Activated T-cell treated with anti-CD3 and anti-CD28 coated beads, Interleukin-2, amount 50 U/mL, for 24 hours (primary cell): ENCODE measurements around the gene PTHLH.
A peak's percentile ranks its signal among the peaks of the same experiment; 100 is the strongest.

Experiments used
- DNase-seq: peaks from one replicate; pipeline ENCODE4 v3.0.0-alpha.2; 2020
- H3K27ac Mint-ChIP-seq: 2 replicates; pipeline ENCODE4 v1.8.0; 2020; ENCODE audit warnings: mild to moderate bottlenecking, mixed read lengths
- H3K27me3 Mint-ChIP-seq: 2 replicates; pipeline ENCODE4 v1.8.0; 2020; ENCODE audit warnings: mixed read lengths
- H3K36me3 Mint-ChIP-seq: 2 replicates; pipeline ENCODE4 v1.8.0; 2020; ENCODE audit warnings: low read depth, mixed read lengths
- H3K4me1 Mint-ChIP-seq: 2 replicates; pipeline ENCODE4 v1.8.0; 2020; ENCODE audit warnings: low read depth, mixed read lengths
- H3K4me3 Mint-ChIP-seq: 2 replicates; pipeline ENCODE4 v1.8.0; 2020; ENCODE audit warnings: mild to moderate bottlenecking, moderate library complexity, mixed read lengths
- H3K9me3 Mint-ChIP-seq: 2 replicates; pipeline ENCODE4 v1.8.0; 2020; ENCODE audit warnings: mixed read lengths

Gene PTHLH

GRCh38 chr12:27967551-27968054 is 4.9 kb downstream of the PTHLH start:
- no peaks in the 10 kb centered on the region for H3K9me3 Mint-ChIP-seq
- no peak for DNase-seq
- H3K4me3 Mint-ChIP-seq = no peak overlapping the region
- H3K27ac Mint-ChIP-seq = no peak overlapping the region
- peaks cover 90% of the 10 kb centered on the region for H3K27me3 Mint-ChIP-seq
- H3K36me3 Mint-ChIP-seq = no peaks in the 10 kb centered on the region
- peaks cover 29% of the 10 kb centered on the region for H3K4me1 Mint-ChIP-seq

GRCh38 chr12:27966870-27967269 is 5.7 kb downstream of the PTHLH start:
- Mint-ChIP-seq H3K27me3 (peaks cover 83% of the 10 kb centered on the region), H3K36me3 (no peaks in the 10 kb centered on the region), H3K9me3 (no peaks in the 10 kb centered on the region), H3K4me3 (no peak overlapping the region), H3K4me1 (peaks cover 29% of the 10 kb centered on the region), H3K27ac (no peak overlapping the region)
- DNase-seq = no peak

- H3K27ac Mint-ChIP-seq = no peak overlapping the region
- no peak overlapping the region for H3K4me3 Mint-ChIP-seq
- no peaks in the 10 kb centered on the region for H3K36me3 Mint-ChIP-seq
- DNase-seq = no peak
- peaks cover 78% of the 10 kb centered on the region for H3K27me3 Mint-ChIP-seq
- peaks cover 25% of the 10 kb centered on the region for H3K4me1 Mint-ChIP-seq
- H3K9me3 Mint-ChIP-seq = no peaks in the 10 kb centered on the region
Measured at GRCh38 chr12:27965966-27966365, 6.6 kb downstream of the PTHLH start.

GRCh38 chr12:27965411-27965810 is 7.1 kb downstream of the PTHLH start:
- no peak for DNase-seq
- Mint-ChIP-seq H3K4me3 (no peak overlapping the region), H3K27ac (no peak overlapping the region), H3K27me3 (peaks cover 78% of the 10 kb centered on the region), H3K9me3 (no peaks in the 10 kb centered on the region), H3K36me3 (no peaks in the 10 kb centered on the region), H3K4me1 (peaks cover 21% of the 10 kb centered on the region)

- DNase-seq = no peak
- no peaks in the 10 kb centered on the region for H3K36me3 Mint-ChIP-seq
- no peak overlapping the region for H3K27ac Mint-ChIP-seq
- no peaks in the 10 kb centered on the region for H3K9me3 Mint-ChIP-seq
- no peak overlapping the region for H3K4me3 Mint-ChIP-seq
- peaks cover 77% of the 10 kb centered on the region for H3K27me3 Mint-ChIP-seq
- H3K4me1 Mint-ChIP-seq = peaks cover 12% of the 10 kb centered on the region
Measured at GRCh38 chr12:27964123-27964522, 8.4 kb downstream of the PTHLH start.

- H3K9me3 Mint-ChIP-seq = no peaks in the 10 kb centered on the region
- H3K4me1 Mint-ChIP-seq = no peaks in the 10 kb centered on the region
- DNase-seq = no peak
- H3K4me3 Mint-ChIP-seq = no peak overlapping the region
- H3K36me3 Mint-ChIP-seq = no peaks in the 10 kb centered on the region
- H3K27me3 Mint-ChIP-seq = peaks cover 70% of the 10 kb centered on the region
- no peak overlapping the region for H3K27ac Mint-ChIP-seq
Measured at GRCh38 chr12:27960821-27961220, 11.7 kb downstream of the PTHLH start.

GRCh38 chr12:27958675-27959074 is 13.9 kb downstream of the PTHLH start:
- no peaks in the 10 kb centered on the region for H3K9me3 Mint-ChIP-seq

GRCh38 chr12:27957366-27957765 is 15.2 kb downstream of the PTHLH start:
- Mint-ChIP-seq H3K9me3 (no peaks in the 10 kb centered on the region), H3K4me3 (no peak overlapping the region), H3K27me3 (peaks cover 51% of the 10 kb centered on the region), H3K27ac (no peak overlapping the region), H3K4me1 (no peaks in the 10 kb centered on the region), H3K36me3 (no peaks in the 10 kb centered on the region)
- no peak for DNase-seq

More at GRCh38 chr12:27958675-27959074, 13.9 kb downstream of the PTHLH start:
- H3K27me3 Mint-ChIP-seq = peaks cover 52% of the 10 kb centered on the region
- DNase-seq = no peak
- no peak overlapping the region for H3K4me3 Mint-ChIP-seq
- H3K27ac Mint-ChIP-seq = no peak overlapping the region
- no peaks in the 10 kb centered on the region for H3K36me3 Mint-ChIP-seq
- no peaks in the 10 kb centered on the region for H3K4me1 Mint-ChIP-seq

- Mint-ChIP-seq H3K9me3 (no peaks in the 10 kb centered on the region), H3K4me1 (no peaks in the 10 kb centered on the region), H3K4me3 (no peak overlapping the region), H3K27ac (no peak overlapping the region), H3K27me3 (peaks cover 35% of the 10 kb centered on the region), H3K36me3 (no peaks in the 10 kb centered on the region)
- DNase-seq = no peak
Measured at GRCh38 chr12:27953817-27954216, 18.7 kb downstream of the PTHLH start.

- Mint-ChIP-seq H3K27ac (no peak overlapping the region), H3K4me1 (no peaks in the 10 kb centered on the region), H3K27me3 (peaks cover 30% of the 10 kb centered on the region), H3K4me3 (no peak overlapping the region), H3K36me3 (no peaks in the 10 kb centered on the region), H3K9me3 (no peaks in the 10 kb centered on the region)
- no peak for DNase-seq
Measured at GRCh38 chr12:27953348-27953747, 19.2 kb downstream of the PTHLH start.

GRCh38 chr12:27952510-27952909 is 20.0 kb downstream of the PTHLH start:
- H3K4me3 Mint-ChIP-seq = no peak overlapping the region
- H3K36me3 Mint-ChIP-seq = no peaks in the 10 kb centered on the region
- no peaks in the 10 kb centered on the region for H3K4me1 Mint-ChIP-seq
- no peak overlapping the region for H3K27ac Mint-ChIP-seq
- DNase-seq = no peak
- peaks cover 25% of the 10 kb centered on the region for H3K27me3 Mint-ChIP-seq
- no peaks in the 10 kb centered on the region for H3K9me3 Mint-ChIP-seq

GRCh38 chr12:27951898-27952297 is 20.6 kb downstream of the PTHLH start:
- Mint-ChIP-seq H3K36me3 (no peaks in the 10 kb centered on the region), H3K27me3 (peaks cover 22% of the 10 kb centered on the region), H3K27ac (no peak overlapping the region), H3K4me3 (no peak overlapping the region), H3K9me3 (no peaks in the 10 kb centered on the region), H3K4me1 (no peaks in the 10 kb centered on the region)
- DNase-seq = no peak

GRCh38 chr12:27946421-27946820 is 26.1 kb downstream of the PTHLH start:
- Mint-ChIP-seq H3K27me3 (peaks cover 16% of the 10 kb centered on the region), H3K36me3 (no peaks in the 10 kb centered on the region), H3K9me3 (no peaks in the 10 kb centered on the region), H3K4me1 (no peaks in the 10 kb centered on the region), H3K27ac (no peak overlapping the region), H3K4me3 (no peak overlapping the region)
- DNase-seq = no peak

- Mint-ChIP-seq H3K4me3 (no peak overlapping the region), H3K27me3 (peaks cover 19% of the 10 kb centered on the region), H3K27ac (no peak overlapping the region), H3K4me1 (peaks cover 1% of the 10 kb centered on the region), H3K36me3 (no peaks in the 10 kb centered on the region), H3K9me3 (no peaks in the 10 kb centered on the region)
- DNase-seq = peak; percentile 82
Measured at GRCh38 chr12:27940756-27941402, 31.7 kb downstream of the PTHLH start.

- Mint-ChIP-seq H3K36me3 (no peaks in the 10 kb centered on the region), H3K27ac (no peak overlapping the region), H3K4me1 (peaks cover 1% of the 10 kb centered on the region), H3K9me3 (no peaks in the 10 kb centered on the region), H3K4me3 (no peak overlapping the region), H3K27me3 (peaks cover 19% of the 10 kb centered on the region)
- no peak for DNase-seq
Measured at GRCh38 chr12:27940245-27940644, 32.3 kb downstream of the PTHLH start.

- Mint-ChIP-seq H3K27ac (no peak overlapping the region), H3K9me3 (no peaks in the 10 kb centered on the region), H3K4me3 (no peak overlapping the region), H3K27me3 (peaks cover 13% of the 10 kb centered on the region), H3K36me3 (no peaks in the 10 kb centered on the region), H3K4me1 (peaks cover 1% of the 10 kb centered on the region)
- no peak for DNase-seq
Measured at GRCh38 chr12:27937768-27938167, 34.8 kb downstream of the PTHLH start.
